22Rv1 (cell line): Measurements from ENCODE around the gene CPLANE1.
A peak's percentile ranks its signal among the peaks of the same experiment; 100 is the strongest.
"Not testable (repeated sequence)": the region's sequence is repeated elsewhere in the genome, so short reads cannot be mapped to it uniquely, and the experiment has no call there.

Source experiments
- H3K27ac ChIP-seq: fragments of 450-650 bp; 2 replicates; pipeline ENCODE4 v1.5.1; 2017
- ZFX ChIP-seq: fragments of 450-650 bp; IDR thresholded peaks from 2 replicates; pipeline ENCODE4 v1.6.1; 2017; ENCODE audit warnings: antibody characterized with exemption, borderline replicate concordance
- TF ChIP-seq, protein P1 (sequence below): fragments of 450-650 bp; IDR thresholded peaks from 2 replicates; pipeline ENCODE4 v1.5.1; 2017; ENCODE audit warnings: mild to moderate bottlenecking

CPLANE1 gene

DNA sequence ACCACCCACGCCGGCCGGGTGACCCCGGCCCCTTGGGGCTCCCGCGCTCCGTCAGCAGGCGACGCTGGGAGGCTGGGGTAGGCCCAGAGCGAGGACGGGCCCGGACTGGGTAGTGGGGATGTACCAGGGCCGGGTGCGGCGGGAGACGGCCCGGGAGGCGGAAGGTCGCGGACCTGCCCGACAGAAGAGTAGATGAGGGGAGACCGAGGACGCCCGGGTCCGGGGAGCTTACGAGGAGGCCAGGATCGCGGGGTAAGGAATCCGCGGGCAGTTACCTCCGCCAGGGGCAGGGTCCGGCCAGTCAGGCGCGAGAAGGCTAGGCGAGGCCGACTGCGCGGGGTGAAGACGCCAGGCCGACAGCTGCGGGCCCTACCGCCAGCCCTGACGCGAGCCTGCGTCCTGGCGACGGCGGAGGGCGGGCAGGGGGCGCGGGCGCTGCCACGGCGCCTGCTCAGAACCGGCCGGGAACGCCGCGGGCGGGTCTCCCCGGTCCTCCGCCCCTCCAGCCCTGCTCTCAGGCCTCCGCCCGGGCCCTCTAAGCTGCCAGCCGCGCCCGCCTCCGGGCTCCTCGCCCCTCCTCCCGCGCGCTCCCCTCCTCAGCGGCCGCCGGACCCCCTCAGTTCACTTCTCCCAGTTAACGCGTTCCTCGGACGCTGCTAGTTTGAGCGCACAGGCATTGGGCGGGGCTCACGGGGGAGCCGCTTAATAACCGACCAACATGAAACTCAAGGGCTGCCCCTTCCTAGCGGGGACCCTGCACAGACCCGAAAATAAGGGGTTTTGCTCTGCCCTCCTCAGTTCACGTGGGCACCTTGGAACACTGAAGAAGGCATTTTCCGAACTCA lies at the start of gene CPLANE1:
TSS of gene CPLANE1 (minus strand) at position 407 of the 845 bp plus-strand sequence. CDS start 1,678 bp downstream, outside the sequence.
- no peak for TF ChIP-seq ZFX
- TF ChIP-seq, protein P1, sequence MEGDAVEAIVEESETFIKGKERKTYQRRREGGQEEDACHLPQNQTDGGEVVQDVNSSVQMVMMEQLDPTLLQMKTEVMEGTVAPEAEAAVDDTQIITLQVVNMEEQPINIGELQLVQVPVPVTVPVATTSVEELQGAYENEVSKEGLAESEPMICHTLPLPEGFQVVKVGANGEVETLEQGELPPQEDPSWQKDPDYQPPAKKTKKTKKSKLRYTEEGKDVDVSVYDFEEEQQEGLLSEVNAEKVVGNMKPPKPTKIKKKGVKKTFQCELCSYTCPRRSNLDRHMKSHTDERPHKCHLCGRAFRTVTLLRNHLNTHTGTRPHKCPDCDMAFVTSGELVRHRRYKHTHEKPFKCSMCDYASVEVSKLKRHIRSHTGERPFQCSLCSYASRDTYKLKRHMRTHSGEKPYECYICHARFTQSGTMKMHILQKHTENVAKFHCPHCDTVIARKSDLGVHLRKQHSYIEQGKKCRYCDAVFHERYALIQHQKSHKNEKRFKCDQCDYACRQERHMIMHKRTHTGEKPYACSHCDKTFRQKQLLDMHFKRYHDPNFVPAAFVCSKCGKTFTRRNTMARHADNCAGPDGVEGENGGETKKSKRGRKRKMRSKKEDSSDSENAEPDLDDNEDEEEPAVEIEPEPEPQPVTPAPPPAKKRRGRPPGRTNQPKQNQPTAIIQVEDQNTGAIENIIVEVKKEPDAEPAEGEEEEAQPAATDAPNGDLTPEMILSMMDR = peak; percentile 17; the same call in 1 of the 2 replicates
- peak within 1 kb of the TSS; percentile 51 for H3K27ac ChIP-seq

DNA sequence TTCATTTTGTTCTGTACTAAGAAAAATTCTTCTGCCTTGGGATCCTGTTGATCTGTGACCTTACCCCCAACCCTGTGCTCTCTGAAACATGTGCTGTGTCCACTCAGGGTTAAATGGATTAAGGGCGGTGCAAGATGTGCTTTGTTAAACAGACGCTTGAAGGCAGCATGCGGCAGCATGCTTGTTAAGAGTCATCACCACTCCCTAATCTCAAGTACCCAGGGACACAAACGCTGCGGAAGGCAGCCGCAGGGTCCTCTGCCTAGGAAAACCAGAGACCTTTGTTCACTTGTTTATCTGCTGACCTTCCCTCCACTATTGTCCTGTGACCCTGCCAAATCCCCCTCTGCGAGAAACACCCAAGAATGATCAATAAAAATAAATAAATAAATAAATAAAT lies 47.1 kb upstream of the CPLANE1 start:
- H3K27ac ChIP-seq = not testable (repeated sequence)

DNA sequence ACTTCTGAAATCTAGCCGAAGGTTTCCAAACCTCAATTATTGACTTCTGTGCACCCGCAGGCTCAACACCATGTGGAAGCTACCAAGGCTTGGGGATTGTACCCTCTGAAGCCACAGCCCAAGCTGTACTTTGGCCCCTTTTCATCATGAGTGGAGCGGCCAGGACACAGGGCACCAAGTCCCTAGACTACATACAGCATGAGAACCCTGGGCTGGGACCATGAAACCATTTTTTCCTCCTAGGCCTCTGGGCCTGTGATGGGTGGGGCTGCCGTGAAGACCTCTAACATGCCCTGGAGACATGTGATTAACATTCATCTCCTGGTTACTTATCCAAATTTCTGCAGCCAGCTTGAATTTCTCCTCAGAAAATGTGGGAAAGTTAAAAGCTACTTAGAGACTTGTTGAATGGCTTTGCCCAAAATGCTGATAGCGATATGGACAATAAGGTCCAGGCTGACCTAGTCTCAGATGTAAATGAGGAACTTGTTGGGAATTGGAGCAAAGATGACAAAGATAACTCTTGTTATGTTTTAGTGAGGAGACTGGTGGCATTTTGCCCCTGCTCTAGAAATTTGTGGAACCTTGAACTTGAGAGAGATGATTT lies 34.1 kb upstream of the CPLANE1 start:
- TF ChIP-seq, protein P1 = no peak
- no peak for TF ChIP-seq ZFX
- no peak overlapping the region for H3K27ac ChIP-seq

DNA sequence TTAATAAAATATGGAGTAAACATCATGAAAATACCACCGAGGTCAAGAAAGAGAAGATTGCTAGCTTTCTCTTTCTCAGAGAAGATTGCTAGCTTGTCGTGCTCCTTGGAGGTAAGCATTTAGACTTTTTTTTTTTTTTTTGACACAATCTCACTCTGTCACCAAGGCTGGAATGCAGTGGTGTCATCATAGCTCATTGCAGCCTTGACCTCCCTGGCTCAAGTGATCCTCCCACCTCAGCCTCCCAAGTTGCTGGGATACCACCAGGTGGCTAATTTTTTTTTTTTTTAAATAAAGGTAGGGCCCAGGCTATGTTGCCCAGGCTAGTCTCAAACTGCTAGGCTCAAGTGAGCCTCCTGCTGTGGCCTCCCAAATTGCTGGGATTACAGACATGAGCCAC lies 26.3 kb upstream of the CPLANE1 start:
- H3K27ac ChIP-seq = no peak overlapping the region

DNA sequence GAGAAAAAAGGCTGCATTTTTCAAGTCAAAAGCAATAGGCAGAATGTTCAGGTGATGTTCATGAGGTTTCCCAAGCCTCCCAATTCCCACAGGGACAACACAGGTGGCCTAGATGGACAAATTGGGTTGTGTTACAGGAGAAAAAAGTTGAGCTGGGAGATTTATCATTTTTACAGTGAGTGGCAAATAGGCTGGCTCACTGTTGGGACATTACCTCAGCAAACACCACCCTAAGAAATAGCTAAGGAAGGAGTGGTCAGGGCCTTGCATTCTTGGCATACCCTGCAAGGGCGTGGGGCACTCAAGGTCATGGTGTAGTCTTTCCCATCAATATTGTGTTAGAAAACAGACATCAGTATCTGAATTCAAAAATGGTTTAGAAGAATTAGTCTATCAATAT lies 23.3 kb upstream of the CPLANE1 start:
- TF ChIP-seq ZFX = no peak
- TF ChIP-seq, protein P1 = no peak
- H3K27ac ChIP-seq = no peak overlapping the region

More for the DNA sequence above, 26.3 kb upstream of the CPLANE1 start:
- TF ChIP-seq, protein P1 = no peak
- no peak for TF ChIP-seq ZFX

DNA sequence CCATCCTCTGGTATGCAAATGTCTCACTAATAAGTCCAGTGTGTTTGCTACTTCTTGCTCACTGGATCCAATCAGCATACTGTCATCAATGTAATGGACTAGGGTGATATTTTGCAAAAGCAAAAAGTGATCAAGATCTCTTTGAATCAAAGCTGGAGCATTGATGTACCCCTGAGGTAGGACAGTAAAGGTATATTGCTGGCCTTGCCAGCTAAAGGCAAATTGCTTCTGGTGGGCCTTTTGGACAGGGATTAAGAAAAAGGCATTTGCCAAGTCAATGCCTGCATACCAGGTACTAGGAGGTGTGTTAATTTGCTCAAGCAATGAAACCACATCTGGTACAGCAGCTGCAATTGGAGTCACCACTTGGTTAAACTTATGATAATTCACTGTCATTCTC lies 18.9 kb upstream of the CPLANE1 start:
- not testable (repeated sequence) for H3K27ac ChIP-seq

DNA sequence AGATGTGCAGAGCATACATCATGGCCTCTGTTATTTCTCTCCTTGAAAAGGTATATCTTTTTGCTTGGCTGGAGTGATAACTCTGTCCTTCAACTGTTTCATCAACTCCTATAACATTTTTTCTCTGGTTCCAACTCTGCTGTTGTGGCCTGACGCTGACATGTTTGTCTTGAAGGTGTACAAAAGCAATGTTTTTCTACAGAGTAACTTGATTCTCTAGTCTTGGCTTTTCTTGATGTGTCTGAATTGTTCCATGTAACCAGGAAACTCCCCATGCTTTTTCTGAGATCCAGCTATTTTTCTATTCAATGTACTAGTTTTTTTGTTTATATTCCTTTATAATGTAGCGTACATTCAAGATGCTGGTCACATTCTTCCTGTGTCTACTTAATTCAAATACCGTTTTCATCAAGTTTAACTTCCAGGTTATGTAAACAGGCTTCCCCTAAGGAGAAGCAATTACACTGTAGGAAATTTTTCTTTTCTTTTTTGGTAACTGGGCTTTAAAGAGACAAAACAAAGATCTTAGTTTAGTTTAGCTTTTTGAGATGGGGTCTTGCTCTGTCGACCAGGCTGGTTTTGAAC lies 6.7 kb upstream of the CPLANE1 start:
- TF ChIP-seq, protein P1 = no peak
- TF ChIP-seq ZFX = no peak
- H3K27ac ChIP-seq = no peak overlapping the region

DNA sequence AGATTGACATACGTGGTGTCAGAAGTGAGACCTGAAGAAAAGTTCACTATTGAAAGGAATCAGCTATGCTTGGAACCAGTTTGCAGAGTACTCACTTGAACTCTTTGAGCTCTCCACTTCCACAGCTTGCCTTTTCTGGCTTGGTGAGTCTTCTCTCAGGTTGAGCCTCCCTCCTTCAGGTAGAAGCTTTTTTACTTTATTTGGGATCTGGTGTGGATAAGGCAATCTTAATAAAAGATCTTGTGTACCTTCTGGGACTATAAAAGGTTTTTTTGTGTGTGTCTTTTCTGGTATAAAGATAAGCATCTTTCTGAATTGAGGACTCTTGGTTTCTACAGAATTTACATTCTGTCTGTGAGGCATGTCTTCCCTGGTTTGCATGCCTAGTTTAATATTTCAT lies 5.4 kb upstream of the CPLANE1 start:
- no peak for TF ChIP-seq ZFX
- TF ChIP-seq, protein P1 = no peak
- no peak overlapping the region for H3K27ac ChIP-seq
